ENCODE measurements around the gene SUFU. TPM values are rescaled to one million over a fixed set of nuclear protein-coding genes. Genes with fewer than 3 reads are reported as not detected.

Gene SUFU
- total RNA-seq, 2 experiments from 2014 or later = 13.1 to 13.4 TPM

DNA sequence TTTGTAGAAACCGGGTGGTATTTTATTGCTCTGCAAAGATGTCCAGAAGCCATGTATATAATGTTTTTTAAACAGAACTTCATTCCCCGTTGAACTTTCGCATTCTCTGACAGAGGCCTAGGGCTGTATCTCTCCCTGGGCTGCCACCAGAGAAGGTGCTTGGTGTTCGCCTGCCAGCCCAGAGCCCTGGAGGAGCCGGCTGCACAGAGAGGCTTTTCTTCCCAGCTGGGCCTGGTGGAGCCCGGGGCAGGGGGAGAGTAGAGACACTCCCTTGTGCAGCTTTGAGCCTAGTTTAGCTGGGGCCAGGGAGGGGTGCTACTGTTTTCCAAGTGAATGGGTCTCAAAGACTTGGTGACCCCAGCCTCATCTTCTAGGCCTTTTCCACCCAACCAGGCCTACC is 126.9 kb downstream of the SUFU start:
- POLR2A ChIA-PET = no interaction called here
- H3K27me3 Mint-ChIP-seq = no peaks in the 10 kb centered on the region
- H3K4me1 Mint-ChIP-seq = peaks cover 44% of the 10 kb centered on the region
- ATAC-seq (ENCODE audit: low read depth) (no peak), DNase-seq (no peak)
- H3K9me3 Mint-ChIP-seq = no peaks in the 10 kb centered on the region
- H3K36me3 Mint-ChIP-seq = no peaks in the 10 kb centered on the region
- no peak overlapping the region for H3K4me3 Mint-ChIP-seq
- no peak overlapping the region for H3K27ac Mint-ChIP-seq

DNA sequence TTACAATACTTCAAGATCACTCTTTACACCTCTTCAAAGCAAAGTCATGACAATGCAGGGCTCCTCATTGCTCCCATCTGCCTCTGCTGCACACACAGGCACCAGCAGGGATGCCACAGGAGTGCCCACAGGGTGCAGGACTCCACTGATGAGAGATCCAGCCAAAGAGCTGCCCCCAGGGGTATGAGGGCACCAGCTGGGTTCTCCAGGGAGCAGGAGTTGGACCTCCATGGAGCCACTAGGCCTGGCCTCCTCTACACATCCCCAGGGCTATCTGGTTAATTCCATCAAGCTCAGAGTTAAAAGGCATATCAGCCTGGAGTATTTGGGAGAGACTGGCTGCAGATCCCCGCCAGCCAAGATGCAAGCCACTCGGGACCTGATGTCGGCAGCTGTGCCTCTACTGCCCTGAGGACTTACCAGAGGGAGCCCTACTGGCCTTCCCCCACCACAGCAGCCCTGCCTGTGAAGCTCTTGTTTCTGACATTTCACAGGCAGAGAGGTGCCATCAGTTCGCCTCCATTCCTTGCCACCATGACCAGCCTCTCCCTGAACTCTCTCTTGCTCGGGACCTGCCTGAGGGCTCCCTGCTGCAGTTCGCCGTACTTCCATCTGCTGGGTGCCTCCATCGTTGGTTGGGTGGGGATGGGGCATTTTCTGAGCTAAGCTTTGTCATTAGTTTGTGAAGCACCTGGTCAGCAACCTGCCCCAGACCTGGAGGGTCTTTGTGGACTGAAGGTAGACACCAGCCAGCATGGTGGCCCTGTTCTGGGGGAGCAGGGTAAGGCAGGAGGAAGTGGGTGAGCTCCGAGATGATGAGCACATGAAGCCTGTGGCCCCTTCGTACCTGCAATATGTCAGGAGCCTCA is 128.0 kb downstream of the SUFU start:
- H3K4me3 Mint-ChIP-seq = no peak overlapping the region
- H3K27ac Mint-ChIP-seq = peak overlapping the region; percentile 90
- DNase-seq = no peak
- peaks cover 47% of the 10 kb centered on the region for H3K4me1 Mint-ChIP-seq
- ATAC-seq (ENCODE audit: low read depth) = no peak
- H3K36me3 Mint-ChIP-seq = no peaks in the 10 kb centered on the region
- no peaks in the 10 kb centered on the region for H3K27me3 Mint-ChIP-seq
- H3K9me3 Mint-ChIP-seq = no peaks in the 10 kb centered on the region
- POLR2A ChIA-PET = interaction anchor here (2.3 to 2.8 kb wide), 2 partner anchors 10 to 13 kb away, joined by 14 to 17 read pairs; partner anchors contain the start of gene TRIM8

DNA sequence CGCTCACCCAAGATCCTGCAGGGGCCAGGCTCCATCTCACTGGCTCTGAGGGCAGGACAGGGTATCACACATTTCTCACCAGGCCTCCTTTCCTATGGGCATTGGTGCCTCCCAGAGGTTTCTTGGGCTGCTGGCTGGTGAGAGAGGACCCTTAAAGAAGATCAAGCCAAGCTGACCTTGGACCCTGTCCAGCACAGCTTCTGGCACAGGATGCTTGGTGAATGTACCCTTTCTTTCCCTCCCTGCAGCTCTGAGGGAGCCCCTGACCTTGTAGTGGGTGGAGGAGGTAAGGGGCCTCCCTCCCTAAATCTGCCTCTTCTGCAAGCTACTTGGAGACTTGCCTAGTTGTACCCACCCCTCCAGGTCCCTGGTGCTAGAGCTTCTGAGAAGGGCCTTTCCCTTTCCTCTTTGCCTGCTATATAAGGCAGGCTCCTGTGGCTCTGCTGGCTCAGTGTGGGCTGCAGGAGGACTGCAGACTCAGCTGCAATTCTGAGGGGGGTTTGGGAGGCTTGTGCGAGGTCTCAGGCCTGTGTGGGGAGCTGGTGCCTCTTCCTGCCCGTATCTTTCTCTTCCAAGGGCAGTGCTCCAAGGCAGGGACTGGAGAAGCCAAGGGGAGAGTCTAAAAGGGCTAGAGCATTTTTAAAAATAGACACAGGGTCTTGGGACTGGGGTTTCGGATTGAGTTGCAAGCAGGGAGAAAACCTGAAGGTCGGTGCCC is 128.8 kb downstream of the SUFU start:
- no peaks in the 10 kb centered on the region for H3K9me3 Mint-ChIP-seq
- no peaks in the 10 kb centered on the region for H3K36me3 Mint-ChIP-seq
- peak overlapping the region; percentile 90 for H3K27ac Mint-ChIP-seq
- H3K27me3 Mint-ChIP-seq = no peaks in the 10 kb centered on the region
- peaks cover 50% of the 10 kb centered on the region for H3K4me1 Mint-ChIP-seq
- no peak for DNase-seq
- POLR2A ChIA-PET = interaction anchor here (0.6 to 2.8 kb wide), 3 partner anchors 10 to 194 kb away, joined by 3 to 17 read pairs (median 14); partner anchors contain the start of gene TRIM8
- H3K4me3 Mint-ChIP-seq = peak overlapping the region; percentile 46
- peak; percentile 45 for ATAC-seq (ENCODE audit: low read depth)

DNA sequence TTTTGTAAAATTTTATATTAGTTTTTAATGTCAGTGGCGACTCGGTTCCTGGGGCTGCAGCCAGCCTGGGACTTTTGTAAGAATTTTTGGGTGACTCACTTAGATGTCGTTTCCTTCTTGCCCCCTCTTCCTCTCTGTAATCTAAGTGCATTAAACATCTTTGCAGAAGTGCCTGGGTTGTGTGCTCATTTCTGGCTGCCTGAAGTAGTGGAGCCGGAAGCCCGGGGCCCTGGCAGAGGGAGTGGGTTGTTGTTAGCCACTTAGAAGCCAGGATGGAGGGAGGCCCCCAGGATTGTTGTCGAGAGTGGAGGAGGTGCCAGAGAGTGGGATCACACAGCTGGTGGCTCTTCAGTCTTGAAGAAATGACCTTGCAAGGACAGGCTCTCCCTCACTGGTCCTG is 129.5 kb downstream of the SUFU start:
- H3K4me3 Mint-ChIP-seq = peak overlapping the region; percentile 49
- DNase-seq = no peak

DNA sequence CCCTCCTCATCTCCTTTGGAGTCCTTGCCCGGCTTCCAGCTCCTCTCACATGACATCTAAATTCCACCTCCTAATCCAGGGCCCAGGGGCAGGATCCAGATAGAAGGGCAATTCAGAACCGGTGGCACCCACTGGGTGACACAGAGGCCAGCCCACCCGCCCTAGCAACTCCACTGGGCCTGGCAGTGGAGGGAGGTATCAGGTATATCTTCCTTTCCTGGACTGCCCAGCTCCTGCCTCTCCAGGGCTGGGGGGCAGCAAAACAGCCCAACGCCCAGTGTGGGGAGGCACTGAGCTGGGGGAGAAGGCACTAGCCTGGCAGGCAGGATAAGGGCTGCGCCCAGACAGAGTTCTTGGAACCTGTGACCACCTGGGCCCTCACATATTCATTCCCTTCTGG is 130.1 kb downstream of the SUFU start:
- DNase-seq = no peak
- Mint-ChIP-seq H3K4me1 (peaks cover 50% of the 10 kb centered on the region), H3K27ac (peak overlapping the region; percentile 90), H3K4me3 (peak overlapping the region; percentile 49), H3K9me3 (no peaks in the 10 kb centered on the region), H3K27me3 (peaks cover 2% of the 10 kb centered on the region), H3K36me3 (no peaks in the 10 kb centered on the region)
- POLR2A ChIA-PET = interaction anchor here (2.3 to 2.8 kb wide), 2 partner anchors 8 to 11 kb away, joined by 14 to 17 read pairs; partner anchors contain the start of gene TRIM8
- ATAC-seq (ENCODE audit: low read depth) = no peak

More for the DNA sequence above, 129.5 kb downstream of the SUFU start:
- H3K27ac Mint-ChIP-seq = peak overlapping the region; percentile 90
- H3K36me3 Mint-ChIP-seq = no peaks in the 10 kb centered on the region
- POLR2A ChIA-PET = interaction anchor here (2.3 to 2.8 kb wide), 2 partner anchors 9 to 12 kb away, joined by 14 to 17 read pairs; partner anchors contain the start of gene TRIM8
- ATAC-seq (ENCODE audit: low read depth) = peak; percentile 58
- peaks cover 50% of the 10 kb centered on the region for H3K4me1 Mint-ChIP-seq
- H3K9me3 Mint-ChIP-seq = no peaks in the 10 kb centered on the region
- H3K27me3 Mint-ChIP-seq = peaks cover 2% of the 10 kb centered on the region

DNA sequence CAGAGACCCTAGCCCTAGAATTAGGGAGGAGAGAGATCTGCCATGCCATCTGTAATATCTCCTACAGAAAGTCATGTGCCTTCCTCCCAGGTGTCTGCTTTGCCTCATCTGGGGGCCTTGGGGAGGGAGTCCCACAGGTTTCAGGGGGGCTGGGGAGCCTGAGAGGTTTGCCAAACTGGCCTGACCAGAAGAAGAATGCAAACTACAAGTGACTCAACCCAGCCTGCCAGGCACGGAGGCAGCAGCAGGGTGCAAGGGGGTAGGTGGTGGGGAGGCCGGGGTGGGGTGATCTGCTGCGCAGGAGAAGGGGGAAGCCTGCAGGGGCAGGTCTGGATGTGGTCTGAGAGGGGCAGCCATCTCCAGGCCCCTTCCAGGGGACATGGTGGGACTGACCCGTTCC is 130.9 kb downstream of the SUFU start:
- no peak overlapping the region for H3K4me3 Mint-ChIP-seq
- POLR2A ChIA-PET = interaction anchor here (1.6 to 2.5 kb wide), 2 partner anchors 11 to 26 kb away, joined by 5 to 24 read pairs; partner anchors contain the start of gene TRIM8
- H3K27ac Mint-ChIP-seq = peak overlapping the region; percentile 90
- no peaks in the 10 kb centered on the region for H3K9me3 Mint-ChIP-seq
- H3K36me3 Mint-ChIP-seq = no peaks in the 10 kb centered on the region
- DNase-seq = no peak
- H3K4me1 Mint-ChIP-seq = peaks cover 50% of the 10 kb centered on the region
- no peak for ATAC-seq (ENCODE audit: low read depth)
- H3K27me3 Mint-ChIP-seq = peaks cover 2% of the 10 kb centered on the region

DNA sequence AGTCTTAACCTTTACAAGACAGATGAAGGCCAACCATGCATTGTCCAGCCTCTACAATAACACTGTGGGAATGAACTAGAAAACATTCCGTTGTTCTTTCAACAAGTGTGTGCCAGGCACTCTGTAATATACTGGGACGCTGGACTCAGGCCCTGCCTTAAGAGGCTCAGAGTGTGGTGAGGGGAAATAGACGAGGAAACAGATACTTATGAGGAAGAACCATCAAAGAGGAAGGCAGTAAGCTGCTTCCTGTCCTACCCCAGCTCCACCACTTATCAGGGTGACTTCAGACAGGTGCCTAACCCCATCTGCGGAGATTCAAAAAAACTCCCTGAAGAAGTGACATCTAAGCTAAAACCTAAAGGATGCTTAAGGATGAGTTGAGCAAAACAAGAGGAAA is 131.6 kb downstream of the SUFU start:
- peak overlapping the region; percentile 90 for H3K27ac Mint-ChIP-seq
- no peaks in the 10 kb centered on the region for H3K36me3 Mint-ChIP-seq
- no peaks in the 10 kb centered on the region for H3K9me3 Mint-ChIP-seq
- POLR2A ChIA-PET = interaction anchor here (0.9 to 2.5 kb wide), 6 partner anchors 10 to 133 kb away, joined by 3 to 24 read pairs (median 4); partner anchors contain the start of genes ACTR1A, ARL3, SFXN2 and TRIM8
- DNase-seq (no peak), ATAC-seq (ENCODE audit: low read depth) (peak; percentile 62)
- peaks cover 2% of the 10 kb centered on the region for H3K27me3 Mint-ChIP-seq
- H3K4me1 Mint-ChIP-seq = peaks cover 50% of the 10 kb centered on the region
- H3K4me3 Mint-ChIP-seq = peak overlapping the region; percentile 63

DNA sequence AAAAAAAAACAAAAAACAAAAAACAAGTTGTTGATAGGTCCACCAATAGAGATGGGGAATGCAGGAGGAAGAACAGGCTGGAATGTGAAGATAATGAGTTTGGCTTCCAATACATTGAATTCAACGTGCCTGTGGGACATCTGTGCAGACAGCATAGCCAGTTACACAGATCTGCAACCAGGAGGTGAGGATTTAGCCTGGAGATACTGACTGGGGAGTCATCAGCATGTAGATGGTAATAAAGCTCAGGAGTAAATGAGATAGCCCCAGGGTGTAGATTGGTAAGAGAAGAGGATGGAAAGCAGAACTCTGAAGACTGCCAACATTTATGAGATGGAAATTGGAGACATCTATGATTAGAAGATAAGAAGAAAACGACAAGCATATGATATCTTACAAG is 135.8 kb downstream of the SUFU start:
- POLR2A ChIA-PET = no interaction called here
- Mint-ChIP-seq H3K4me3 (no peak overlapping the region), H3K36me3 (no peaks in the 10 kb centered on the region)

DNA sequence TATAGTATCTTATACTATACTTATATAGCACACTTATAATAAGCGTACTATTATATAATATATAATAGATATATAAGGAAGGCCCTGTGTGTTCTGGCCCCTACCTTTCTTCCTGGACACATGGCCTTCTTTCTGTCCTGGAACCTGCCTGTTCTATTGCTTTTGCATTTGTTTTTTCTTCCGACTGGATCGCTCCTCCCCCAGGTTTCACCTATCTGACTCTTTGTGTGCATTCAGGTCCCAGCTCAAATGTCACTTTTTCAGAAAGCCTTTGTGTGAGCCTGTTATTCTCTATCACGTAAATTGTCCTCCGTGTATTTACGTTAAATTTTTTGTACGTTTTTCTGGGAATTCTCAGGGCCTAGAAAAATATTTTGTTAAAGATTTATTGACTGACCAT is 137.6 kb downstream of the SUFU start:
- POLR2A ChIA-PET = interaction anchor here (0.9 to 2.0 kb wide), 16 partner anchors 9 to 191 kb away, joined by 3 to 18 read pairs (median 7); partner anchors contain the start of genes ACTR1A, ARL3, C10orf95 and SFXN2
- no peak for ATAC-seq (ENCODE audit: low read depth)
- no peaks in the 10 kb centered on the region for H3K9me3 Mint-ChIP-seq
- peaks cover 7% of the 10 kb centered on the region for H3K36me3 Mint-ChIP-seq
- no peak for DNase-seq
- H3K27me3 Mint-ChIP-seq = peaks cover 2% of the 10 kb centered on the region
- H3K27ac Mint-ChIP-seq = peak overlapping the region; percentile 67
- H3K4me1 Mint-ChIP-seq = peaks cover 15% of the 10 kb centered on the region
- peak overlapping the region; percentile 86 for H3K4me3 Mint-ChIP-seq

More for the DNA sequence above, 135.8 kb downstream of the SUFU start:
- H3K9me3 Mint-ChIP-seq = no peaks in the 10 kb centered on the region
- DNase-seq (no peak), ATAC-seq (ENCODE audit: low read depth) (no peak)
- H3K27ac Mint-ChIP-seq = no peak overlapping the region
- H3K4me1 Mint-ChIP-seq = peaks cover 24% of the 10 kb centered on the region
- peaks cover 2% of the 10 kb centered on the region for H3K27me3 Mint-ChIP-seq

DNA sequence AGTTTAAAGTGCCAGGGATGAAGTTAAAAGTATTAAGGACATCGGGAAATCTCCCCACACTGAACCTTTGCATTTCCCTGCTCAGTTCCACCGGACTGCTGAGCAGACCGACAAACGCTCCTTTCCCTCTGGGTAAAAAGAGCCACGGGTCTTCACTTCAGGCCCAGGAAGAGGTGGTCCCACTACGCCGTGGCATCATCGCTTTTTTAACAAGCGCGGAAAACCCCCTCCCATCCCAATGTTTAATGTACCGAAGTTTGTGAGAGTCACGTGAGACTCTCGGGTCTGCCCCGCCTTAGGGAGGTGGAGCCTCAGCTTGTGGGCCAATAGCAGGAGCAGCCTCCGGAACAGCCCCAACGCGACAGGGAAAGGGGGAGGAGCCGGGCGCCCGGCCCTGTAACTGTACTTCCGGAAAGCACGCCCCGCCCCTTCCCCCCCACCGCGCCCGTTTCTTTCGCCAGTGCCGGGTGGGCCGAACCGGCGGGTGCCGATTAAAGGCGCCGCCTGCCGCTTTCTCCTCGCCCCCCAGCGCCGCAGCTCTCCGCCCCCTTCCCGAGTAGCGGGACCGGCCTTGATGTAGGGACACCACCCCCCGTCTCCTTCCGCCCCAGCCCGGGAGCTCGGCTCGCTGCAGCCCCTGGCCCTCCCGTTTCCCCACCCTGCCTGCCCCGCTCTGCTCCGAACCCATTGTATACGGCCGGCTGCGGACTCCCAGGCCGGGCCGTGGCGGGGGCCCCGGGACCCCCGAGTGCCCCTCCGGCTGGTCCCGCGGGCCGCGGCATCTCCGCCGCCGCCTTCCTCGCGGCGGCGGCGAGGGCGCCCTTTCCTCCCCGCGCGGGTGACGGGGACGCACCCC is 138.3 kb downstream of the SUFU start:
- Mint-ChIP-seq H3K27ac (peak overlapping the region; percentile 67), H3K36me3 (peaks cover 7% of the 10 kb centered on the region), H3K9me3 (no peaks in the 10 kb centered on the region), H3K27me3 (peaks cover 2% of the 10 kb centered on the region), H3K4me1 (peaks cover 17% of the 10 kb centered on the region), H3K4me3 (peak overlapping the region; percentile 86)
- peak; percentile 94 for DNase-seq
- POLR2A ChIA-PET = interaction anchor here (0.6 to 2.0 kb wide), 20 partner anchors 9 to 191 kb away, joined by 3 to 18 read pairs (median 6); partner anchors contain the start of genes ACTR1A, ARL3, C10orf95 and SFXN2
- ATAC-seq (ENCODE audit: low read depth) = peak; percentile 62

DNA sequence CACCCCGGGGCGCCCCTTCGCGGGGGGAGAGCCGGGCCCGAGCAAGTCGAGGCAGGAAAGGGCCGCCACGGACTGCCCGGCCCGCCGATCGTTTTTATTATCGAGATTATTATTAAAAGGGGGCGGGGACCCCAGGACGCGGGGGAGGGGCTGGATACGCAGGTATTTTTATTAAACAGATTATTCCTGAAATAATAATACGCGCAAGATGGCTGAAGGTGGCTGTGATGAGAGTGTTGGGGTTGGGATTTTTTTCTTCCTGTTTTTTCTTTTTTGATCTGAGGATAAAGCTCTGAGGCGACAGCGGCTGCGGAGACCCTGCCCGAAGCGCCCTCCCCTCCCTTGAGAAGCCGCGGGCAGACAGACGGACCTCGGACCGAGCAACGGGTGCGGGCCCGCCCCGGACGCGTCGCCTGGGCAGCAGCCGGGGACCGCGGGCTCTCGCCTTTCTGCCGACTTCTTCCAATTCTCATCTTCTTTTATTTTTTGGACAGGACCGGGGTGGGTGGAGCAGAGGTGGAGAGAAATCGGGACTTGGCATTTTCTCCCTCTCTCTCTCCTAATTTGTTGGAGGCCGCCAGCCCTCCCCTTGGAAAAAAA is 139.1 kb downstream of the SUFU start:
- peak; percentile 62 for DNase-seq
- Mint-ChIP-seq H3K27me3 (peaks cover 2% of the 10 kb centered on the region), H3K4me3 (peak overlapping the region; percentile 87), H3K27ac (peak overlapping the region; percentile 84), H3K9me3 (no peaks in the 10 kb centered on the region), H3K4me1 (peaks cover 25% of the 10 kb centered on the region), H3K36me3 (peaks cover 7% of the 10 kb centered on the region)
- no peak for ATAC-seq (ENCODE audit: low read depth)
- POLR2A ChIA-PET = interaction anchor here (0.9 to 2.0 kb wide), 15 partner anchors 9 to 192 kb away, joined by 3 to 18 read pairs (median 8); partner anchors contain the start of genes ACTR1A, ARL3, C10orf95 and SFXN2

Data from activated naive CD8-positive, alpha-beta T cell treated with anti-CD3 and anti-CD28 coated beads, Interleukin-2, amount 10 ng/mL, durations not matched to agents 7 days and 5 days (primary cell).